IMR-90 (cell line): Measurements from ENCODE around the gene BTBD1. TPM values are rescaled to one million over a fixed set of nuclear protein-coding genes. Genes with fewer than 3 reads are reported as not detected.

Experiments used
- ATAC-seq: fragments of 200-7000 bp; cut with Tn5 transposase; 2 replicates; pipeline ENCODE4 v1.9.1; 2020; ENCODE audit warnings: low read depth, mild to moderate bottlenecking, moderate library complexity
- BruUV-seq: library from RNA; stranded (reverse); fragments of 400-500 nt; replicated peaks from 2 replicates; lab custom pipeline; 2021; lab: Mats Ljungman, UMichigan
- CTCF ChIA-PET: fragments of 300-600 bp; formaldehyde crosslinking; extraction: SDS; loops from one replicate; lab custom pipeline; 2021; ENCODE audit warnings: antibody characterized with exemption; lab: Yijun Ruan, JAX
- POLR2A ChIA-PET: fragments of 300-600 bp; sonication (Branson Sonifier 250); formaldehyde crosslinking; loops from one replicate; lab custom pipeline; 2022; ENCODE audit warnings: antibody characterized with exemption; ENCODE audit not compliant: unreplicated experiment; lab: Charles Lee
- DNase-seq: peaks from one replicate; pipeline ENCODE4 v3.0.0; 2013
- H2AFZ ChIP-seq: replicated peaks from 2 replicates; pipeline ENCODE3; 2013; ENCODE audit warnings: low read length, mild to moderate bottlenecking; ENCODE audit not compliant: poor library complexity
- H2AK5ac ChIP-seq: 2 replicates; pipeline ENCODE4 v1.6.1; 2013; ENCODE audit warnings: low read depth, low read length, inconsistent platforms
- H2AK9ac ChIP-seq: replicated peaks from 2 replicates; pipeline ENCODE3; 2013; ENCODE audit warnings: mild to moderate bottlenecking, low read depth, low read length, moderate library complexity; ENCODE audit not compliant: poor library complexity
- H2BK120ac ChIP-seq: 2 replicates; pipeline ENCODE4 v1.6.1; 2013; ENCODE audit warnings: low read depth, low read length, inconsistent platforms
- H2BK15ac ChIP-seq: 3 replicates; pipeline ENCODE4 v1.6.1; 2013; ENCODE audit warnings: low read depth, low read length, inconsistent platforms
- H2BK20ac ChIP-seq: 2 replicates; pipeline ENCODE4 v1.6.1; 2013; ENCODE audit warnings: low read depth, mild to moderate bottlenecking, inconsistent platforms, low read length, moderate library complexity
- H2BK5ac ChIP-seq: 2 replicates; pipeline ENCODE4 v1.6.1; 2013; ENCODE audit warnings: mild to moderate bottlenecking, low read depth, low read length, inconsistent platforms; ENCODE audit not compliant: poor library complexity, severe bottlenecking
- H3K14ac ChIP-seq: replicated peaks from 2 replicates; pipeline ENCODE4 v1.6.1; 2013; ENCODE audit warnings: low read depth, low read length, inconsistent platforms
- H3K18ac ChIP-seq: 2 replicates; pipeline ENCODE4 v1.6.1; 2013; ENCODE audit warnings: low read depth, low read length, control low read depth
- H3K23ac ChIP-seq: 2 replicates; pipeline ENCODE4 v1.6.1; 2013; ENCODE audit warnings: low read depth, low read length, inconsistent platforms
- H3K27ac ChIP-seq: 2 replicates; pipeline ENCODE4 v1.5.1; 2013; ENCODE audit warnings: mild to moderate bottlenecking, control low read depth, low read length; ENCODE audit not compliant: insufficient read depth
- H3K27me3 ChIP-seq: 2 replicates; pipeline ENCODE4 v1.6.1; 2013; ENCODE audit warnings: low read length; ENCODE audit not compliant: control insufficient read depth, insufficient read depth
- H3K36me3 ChIP-seq: 2 replicates; pipeline ENCODE4 v1.6.1; 2013; ENCODE audit warnings: low read length, mixed read lengths; ENCODE audit not compliant: control insufficient read depth, insufficient read depth
- H3K4ac ChIP-seq: 2 replicates; pipeline ENCODE4 v1.6.1; 2013; ENCODE audit warnings: low read depth, low read length, inconsistent platforms
- H3K4me1 ChIP-seq: 2 replicates; pipeline ENCODE4 v1.6.1; 2013; ENCODE audit warnings: low read length, mixed read lengths; ENCODE audit not compliant: control insufficient read depth, insufficient read depth
- H3K4me2 ChIP-seq: 2 replicates; pipeline ENCODE4 v1.6.1; 2013; ENCODE audit warnings: low read depth, mild to moderate bottlenecking, control low read depth, low read length, moderate library complexity
- H3K4me3 ChIP-seq: 2 replicates; pipeline ENCODE4 v1.5.1; 2013; ENCODE audit warnings: low read depth, mild to moderate bottlenecking, control low read depth, low read length, moderate library complexity; ENCODE audit not compliant: insufficient read depth
- H3K56ac ChIP-seq: 2 replicates; pipeline ENCODE4 v1.6.1; 2013; ENCODE audit warnings: low read length, inconsistent platforms; ENCODE audit not compliant: insufficient read depth; ENCODE audit errors: extremely low read depth
- H3K79me1 ChIP-seq, 2 experiments: 2 replicates each; pipeline ENCODE4 v1.6.1; 2013; ENCODE audit warnings: low read length in 2 of 2, inconsistent platforms in 1 of 2, low read depth in 1 of 2
- H3K9ac ChIP-seq: 2 replicates; pipeline ENCODE4 v1.6.1; 2013; ENCODE audit warnings: low read depth, low read length, control low read depth
- H3K9me1 ChIP-seq: 2 replicates; pipeline ENCODE4 v1.6.1; 2013; ENCODE audit warnings: low read length, inconsistent platforms; ENCODE audit not compliant: insufficient read depth
- H3K9me3 ChIP-seq: 2 replicates; pipeline ENCODE4 v1.6.1; 2013; ENCODE audit warnings: low read length; ENCODE audit not compliant: control insufficient read depth, insufficient read depth
- H4K20me1 ChIP-seq: 2 replicates; pipeline ENCODE4 v1.6.1; 2013; ENCODE audit warnings: low read length, inconsistent platforms; ENCODE audit not compliant: insufficient read depth
- H4K5ac ChIP-seq: 2 replicates; pipeline ENCODE4 v1.6.1; 2013; ENCODE audit warnings: mild to moderate bottlenecking, low read depth, low read length, control low read depth
- H4K8ac ChIP-seq, 2 experiments: 2 replicates each; pipeline ENCODE4 v1.6.1; 2013; ENCODE audit warnings: low read depth in 2 of 2, low read length in 2 of 2, control low read depth in 1 of 2, inconsistent platforms in 1 of 2
- H4K91ac ChIP-seq: 2 replicates; pipeline ENCODE4 v1.6.1; 2013; ENCODE audit warnings: low read depth, low read length, inconsistent platforms; ENCODE audit not compliant: insufficient read depth
- BHLHE40 ChIP-seq: fragments of 150-350 bp; IDR thresholded peaks from 2 replicates; pipeline ENCODE4 v1.6.1; 2016; ENCODE audit warnings: mild to moderate bottlenecking, low read depth, low read length
- CHD1 ChIP-seq: IDR thresholded peaks from 2 replicates; pipeline ENCODE4 v1.6.1; 2012; ENCODE audit warnings: low read depth, low read length, improper control_type of control experiment
- RCOR1 ChIP-seq: IDR thresholded peaks from 2 replicates; pipeline ENCODE4 v1.6.1; 2012; ENCODE audit warnings: mild to moderate bottlenecking, low read length, improper control_type of control experiment; ENCODE audit not compliant: insufficient replicate concordance
- WGBS, 2 experiments: methylation state at CpG; one replicate each; pipeline versions ENCODE4 v1.1.5 to v1.1.7; 2013; ENCODE audit warnings: missing lambda C conversion rate in 2 of 2; ENCODE audit not compliant: insufficient read length in 1 of 2; ENCODE audit errors: extremely low coverage in 2 of 2; 5-methylcytosine and 5-hydroxymethylcytosine counted together
- dilution Hi-C: fragments of 300-500 bp; cut with HindIII; formaldehyde crosslinking; loops from one replicate; pipeline ENCODE4 v1.14.3; 2018; ENCODE audit warnings: low sequenced_read_pairs; ENCODE audit not compliant: unreplicated experiment
- in situ Hi-C: fragments of 300-500 bp; cut with MboI; formaldehyde crosslinking; loops from 3 replicates; pipeline ENCODE4 v1.14.3; 2019; ENCODE audit warnings: low sequenced_read_pairs, inconsistent platforms, mixed read lengths
- intact Hi-C: fragments of 100-400 bp; cut with micrococcal nuclease; formaldehyde crosslinking; loops from 2 replicates; pipeline ENCODE4 v1.10.0; 2022
- polyA plus RNA-seq, 3 experiments: library from polyadenylated mRNA; depleted of rRNA; stranded (reverse); fragments of >200 nt; gene quantifications; 2 replicates each; pipeline ENCODE4 v1.2.3, GENCODE V29; 2012; ENCODE audit warnings: low replicate concordance in 1 of 3
- total RNA-seq: library from RNA; depleted of rRNA; stranded (reverse); fragments of >200 nt; gene quantifications from 2 replicates; pipeline ENCODE4 v1.2.3, GENCODE V29; 2012
- TF ChIP-seq, protein P1 (sequence below): fragments of 150-350 bp; IDR thresholded peaks from 2 replicates; pipeline ENCODE4 v1.6.1; 2016; ENCODE audit warnings: low read depth, mild to moderate bottlenecking, low read length, moderate library complexity, borderline replicate concordance

BTBD1 gene
- total and polyA plus RNA-seq, 2 of the 4 experiments (the other 2 are of a cell fraction), result 39.3 to 78.7 TPM

DNA sequence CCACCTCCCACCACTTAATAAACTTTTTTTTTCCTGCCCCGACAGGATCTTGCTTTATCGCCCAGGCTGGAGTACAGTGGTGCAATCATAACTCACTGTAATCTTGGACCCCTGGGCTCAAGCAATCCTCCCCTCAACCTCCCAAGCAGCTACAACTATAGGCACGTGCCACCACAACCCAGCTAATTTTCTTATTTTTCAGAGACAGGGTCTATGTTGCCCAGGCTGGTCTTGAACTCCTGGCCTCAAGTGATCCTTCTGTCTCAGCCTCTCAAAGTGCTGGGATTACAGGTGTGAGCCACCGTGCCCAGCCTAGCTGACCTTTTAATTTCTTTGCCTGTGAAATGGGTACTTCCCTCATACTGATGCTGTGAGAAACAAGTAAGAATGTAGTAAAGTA is 51.7 kb downstream of the BTBD1 start:
- dilution Hi-C loops, result no loop called here

More for the DNA sequence above, 51.7 kb downstream of the BTBD1 start:
- Histone ChIP-seq H2AK9ac (no peak overlapping the region), H3K23ac (no peak overlapping the region), H3K14ac (no peak overlapping the region), H3K56ac (no peak overlapping the region), H3K27me3 (no peaks in the 10 kb centered on the region), H4K5ac (no peak overlapping the region), H3K9me3 (no peaks in the 10 kb centered on the region), H2BK15ac (no peak overlapping the region), H3K9me1 (peaks cover 9% of the 10 kb centered on the region; the same call in 1 of the 2 replicates), H3K4me3 (no peak overlapping the region), H2AK5ac (no peak overlapping the region), H4K8ac (no peak overlapping the region), H3K4ac (no peak overlapping the region), H3K9ac (no peak overlapping the region), H3K4me1 (peaks cover 8% of the 10 kb centered on the region), H3K36me3 (peaks cover 19% of the 10 kb centered on the region), H3K79me1 (peaks cover 13 to 32% of the 10 kb centered on the region in 2 experiments; a peak in 3 of 4 replicates), H3K27ac (no peak overlapping the region), H2BK120ac (no peak overlapping the region), H2AFZ (no peak overlapping the region), H2BK5ac (no peak overlapping the region), H4K91ac (no peak overlapping the region), H3K18ac (no peak overlapping the region), H3K4me2 (no peak overlapping the region), H2BK20ac (no peak overlapping the region), H4K20me1 (peaks cover 3% of the 10 kb centered on the region; the same call in 1 of the 2 replicates)
- BruUV-seq, result no TSS peak
- DNase-seq, result no peak
- CTCF ChIA-PET, result no interaction called here
- POLR2A ChIA-PET, result no interaction called here
- no peak for ATAC-seq
- in situ Hi-C loops, result no loop called here
- intact Hi-C loops, result loop anchor here (10.0 kb wide), 1 partner anchor 269 kb away; the partner anchor contains the start of gene BNC1
- WGBS, 2 experiments, result 100% methylated on average over 2 of the region's 4 CpGs; no CpG with 5 or more reads in 1 of the 2 experiments
- no peak for TF ChIP-seq BHLHE40
- TF ChIP-seq, protein P1, sequence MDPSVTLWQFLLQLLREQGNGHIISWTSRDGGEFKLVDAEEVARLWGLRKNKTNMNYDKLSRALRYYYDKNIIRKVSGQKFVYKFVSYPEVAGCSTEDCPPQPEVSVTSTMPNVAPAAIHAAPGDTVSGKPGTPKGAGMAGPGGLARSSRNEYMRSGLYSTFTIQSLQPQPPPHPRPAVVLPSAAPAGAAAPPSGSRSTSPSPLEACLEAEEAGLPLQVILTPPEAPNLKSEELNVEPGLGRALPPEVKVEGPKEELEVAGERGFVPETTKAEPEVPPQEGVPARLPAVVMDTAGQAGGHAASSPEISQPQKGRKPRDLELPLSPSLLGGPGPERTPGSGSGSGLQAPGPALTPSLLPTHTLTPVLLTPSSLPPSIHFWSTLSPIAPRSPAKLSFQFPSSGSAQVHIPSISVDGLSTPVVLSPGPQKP, result no peak
- TF ChIP-seq RCOR1, result no peak
- TF ChIP-seq CHD1, result no peak
